HepG2 (cell line): ENCODE results near the gene TGM1. TPM values are rescaled to one million over a fixed set of nuclear protein-coding genes. Genes with fewer than 3 reads are reported as not detected.

ENCODE experiments used
- ARNT ChIP-seq: fragments of 450-650 bp; IDR thresholded peaks from 2 replicates; pipeline ENCODE4 v1.6.1; 2017
- LCORL ChIP-seq, 2 experiments: fragments of 450-650 bp in 1 of 2; sonication (generic) in 1 of 2; formaldehyde crosslinking in 1 of 2; IDR thresholded peaks; 2 replicates each; pipeline versions ENCODE4 v1.5.0 to v1.6.1; 2017 to 2020; ENCODE audit warnings: antibody characterized with exemption in 1 of 2, missing genetic modification reagents in 1 of 2
- LRRFIP1 ChIP-seq: sonication (generic); formaldehyde crosslinking; conservative IDR thresholded peaks from 2 replicates; pipeline ENCODE4 v1.4.0; 2020; ENCODE audit warnings: missing genetic modification reagents
- MAFK ChIP-seq, 2 experiments: IDR thresholded peaks in 1 of 2; conservative IDR thresholded peaks in 1 of 2; 2 replicates each; pipeline ENCODE4 v1.6.1; 2011; ENCODE audit warnings: improper control_type of control experiment in 2 of 2, low read length in 2 of 2
- MNT ChIP-seq: fragments of 450-650 bp; IDR thresholded peaks from 2 replicates; pipeline ENCODE4 v1.6.1; 2016
- MYC ChIP-seq: sonication (generic); formaldehyde crosslinking; IDR thresholded peaks from 2 replicates; pipeline ENCODE4 v1.9.0; 2021; ENCODE audit warnings: missing genetic modification reagents, borderline replicate concordance
- NFIC ChIP-seq: IDR thresholded peaks from 2 replicates; pipeline ENCODE4 v1.6.1; 2012; ENCODE audit warnings: mild to moderate bottlenecking, low read length, inconsistent platforms
- POLR2AphosphoS2 ChIP-seq: IDR thresholded peaks from 2 replicates; pipeline ENCODE4 v1.6.1; 2011; ENCODE audit warnings: low read depth, low read length, improper control_type of control experiment
- RBM22 ChIP-seq: fragments of 200-400 bp; formaldehyde crosslinking; optimal IDR thresholded peaks from 2 replicates; pipeline ENCODE3; 2017; ENCODE audit warnings: mild to moderate bottlenecking, low read length, moderate library complexity
- REXO4 ChIP-seq: sonication (generic); formaldehyde crosslinking; IDR thresholded peaks from 2 replicates; pipeline ENCODE4 v1.8.0; 2022; ENCODE audit warnings: missing genetic modification reagents, mild to moderate bottlenecking, borderline replicate concordance
- SIN3A ChIP-seq: IDR thresholded peaks from 2 replicates; pipeline ENCODE4 v1.6.1; 2011; ENCODE audit warnings: low read depth, mild to moderate bottlenecking, control low read depth, low read length, borderline replicate concordance
- SNRNP70 ChIP-seq: fragments of 200-400 bp; formaldehyde crosslinking; IDR thresholded peaks from 2 replicates; pipeline ENCODE4 v1.6.1; 2017; ENCODE audit warnings: mild to moderate bottlenecking, low read depth, low read length, moderate library complexity
- SPEN ChIP-seq: sonication (generic); formaldehyde crosslinking; IDR thresholded peaks from 2 replicates; pipeline ENCODE4 v1.5.1; 2020; ENCODE audit warnings: low read depth, mild to moderate bottlenecking, missing genetic modification reagents
- ZNF670 ChIP-seq: sonication (generic); formaldehyde crosslinking; IDR thresholded peaks from 2 replicates; pipeline ENCODE4 v1.8.0; 2022; ENCODE audit warnings: mild to moderate bottlenecking, missing genetic modification reagents, borderline replicate concordance
- polyA plus RNA-seq, 8 experiments: library from polyadenylated mRNA; depleted of rRNA in 3 of 8; stranded (reverse) in 7 of 8; unstranded in 1 of 8; fragments of >200 nt; fragmentation: Illumina TruSeq in 4 of 8; extraction: Trizol in 4 of 8; gene quantifications; 2 replicates each; pipeline versions ENCODE4 v1.2.1 to v1.2.3, GENCODE V29; 2011 to 2016; ENCODE audit warnings: low read depth in 4 of 8, missing spikeins in 1 of 8, mixed read lengths in 1 of 8; ENCODE audit not compliant: insufficient read depth in 1 of 8
- total RNA-seq, 5 experiments: library from RNA; depleted of rRNA; stranded (reverse); fragments of >200 nt; fragmentation: Illumina TruSeq; extraction: Trizol; gene quantifications; 2 replicates each; pipeline ENCODE4 v1.2.3, GENCODE V29; 2016; ENCODE audit warnings: low read depth in 1 of 5
- TF ChIP-seq, protein P1 (sequence below): fragments of 450-650 bp; IDR thresholded peaks from 2 replicates; pipeline ENCODE4 v1.6.1; 2017; ENCODE audit warnings: mild to moderate bottlenecking
- TF ChIP-seq, protein P2 (sequence below): sonication (generic); formaldehyde crosslinking; IDR thresholded peaks from 2 replicates; pipeline ENCODE4 v1.4.0; 2020; ENCODE audit warnings: mild to moderate bottlenecking, missing genetic modification reagents

TGM1 gene
- total and polyA plus RNA-seq, 2 of the 13 experiments (the other 11 are each of a cell fraction or from before 2014, with no cell fraction given) = 3.2 to 10.6 TPM

- peak; percentile 99 for TF ChIP-seq RBM22
- TF ChIP-seq POLR2AphosphoS2 = peak; percentile 67; the same call in 1 of the 2 replicates
- TF ChIP-seq SNRNP70 = no peak
- TF ChIP-seq SIN3A = peak; percentile 95
- TF ChIP-seq, protein P1, sequence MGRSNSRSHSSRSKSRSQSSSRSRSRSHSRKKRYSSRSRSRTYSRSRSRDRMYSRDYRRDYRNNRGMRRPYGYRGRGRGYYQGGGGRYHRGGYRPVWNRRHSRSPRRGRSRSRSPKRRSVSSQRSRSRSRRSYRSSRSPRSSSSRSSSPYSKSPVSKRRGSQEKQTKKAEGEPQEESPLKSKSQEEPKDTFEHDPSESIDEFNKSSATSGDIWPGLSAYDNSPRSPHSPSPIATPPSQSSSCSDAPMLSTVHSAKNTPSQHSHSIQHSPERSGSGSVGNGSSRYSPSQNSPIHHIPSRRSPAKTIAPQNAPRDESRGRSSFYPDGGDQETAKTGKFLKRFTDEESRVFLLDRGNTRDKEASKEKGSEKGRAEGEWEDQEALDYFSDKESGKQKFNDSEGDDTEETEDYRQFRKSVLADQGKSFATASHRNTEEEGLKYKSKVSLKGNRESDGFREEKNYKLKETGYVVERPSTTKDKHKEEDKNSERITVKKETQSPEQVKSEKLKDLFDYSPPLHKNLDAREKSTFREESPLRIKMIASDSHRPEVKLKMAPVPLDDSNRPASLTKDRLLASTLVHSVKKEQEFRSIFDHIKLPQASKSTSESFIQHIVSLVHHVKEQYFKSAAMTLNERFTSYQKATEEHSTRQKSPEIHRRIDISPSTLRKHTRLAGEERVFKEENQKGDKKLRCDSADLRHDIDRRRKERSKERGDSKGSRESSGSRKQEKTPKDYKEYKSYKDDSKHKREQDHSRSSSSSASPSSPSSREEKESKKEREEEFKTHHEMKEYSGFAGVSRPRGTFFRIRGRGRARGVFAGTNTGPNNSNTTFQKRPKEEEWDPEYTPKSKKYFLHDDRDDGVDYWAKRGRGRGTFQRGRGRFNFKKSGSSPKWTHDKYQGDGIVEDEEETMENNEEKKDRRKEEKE = no peak
- peak; percentile 100 for TF ChIP-seq SPEN (CRISPR knock-in tag)
- peak; percentile 86; the same call in 1 of the 2 replicates for TF ChIP-seq LRRFIP1 (CRISPR knock-in tag)
- peak; percentile 38; the same call in 1 of the 2 replicates for TF ChIP-seq MNT
- TF ChIP-seq REXO4 (CRISPR knock-in tag) = peak; percentile 88; the same call in 1 of the 2 replicates
- no peak for TF ChIP-seq ZNF670 (CRISPR knock-in tag)
- TF ChIP-seq ARNT = no peak
- TF ChIP-seq LCORL (IDR thresholded peaks at IDR 0.05) = no peak
- peak; percentile 94 for TF ChIP-seq LCORL (CRISPR knock-in tag; IDR thresholded peaks at IDR 0.05)
- no peak for TF ChIP-seq NFIC
- TF ChIP-seq, protein P2, sequence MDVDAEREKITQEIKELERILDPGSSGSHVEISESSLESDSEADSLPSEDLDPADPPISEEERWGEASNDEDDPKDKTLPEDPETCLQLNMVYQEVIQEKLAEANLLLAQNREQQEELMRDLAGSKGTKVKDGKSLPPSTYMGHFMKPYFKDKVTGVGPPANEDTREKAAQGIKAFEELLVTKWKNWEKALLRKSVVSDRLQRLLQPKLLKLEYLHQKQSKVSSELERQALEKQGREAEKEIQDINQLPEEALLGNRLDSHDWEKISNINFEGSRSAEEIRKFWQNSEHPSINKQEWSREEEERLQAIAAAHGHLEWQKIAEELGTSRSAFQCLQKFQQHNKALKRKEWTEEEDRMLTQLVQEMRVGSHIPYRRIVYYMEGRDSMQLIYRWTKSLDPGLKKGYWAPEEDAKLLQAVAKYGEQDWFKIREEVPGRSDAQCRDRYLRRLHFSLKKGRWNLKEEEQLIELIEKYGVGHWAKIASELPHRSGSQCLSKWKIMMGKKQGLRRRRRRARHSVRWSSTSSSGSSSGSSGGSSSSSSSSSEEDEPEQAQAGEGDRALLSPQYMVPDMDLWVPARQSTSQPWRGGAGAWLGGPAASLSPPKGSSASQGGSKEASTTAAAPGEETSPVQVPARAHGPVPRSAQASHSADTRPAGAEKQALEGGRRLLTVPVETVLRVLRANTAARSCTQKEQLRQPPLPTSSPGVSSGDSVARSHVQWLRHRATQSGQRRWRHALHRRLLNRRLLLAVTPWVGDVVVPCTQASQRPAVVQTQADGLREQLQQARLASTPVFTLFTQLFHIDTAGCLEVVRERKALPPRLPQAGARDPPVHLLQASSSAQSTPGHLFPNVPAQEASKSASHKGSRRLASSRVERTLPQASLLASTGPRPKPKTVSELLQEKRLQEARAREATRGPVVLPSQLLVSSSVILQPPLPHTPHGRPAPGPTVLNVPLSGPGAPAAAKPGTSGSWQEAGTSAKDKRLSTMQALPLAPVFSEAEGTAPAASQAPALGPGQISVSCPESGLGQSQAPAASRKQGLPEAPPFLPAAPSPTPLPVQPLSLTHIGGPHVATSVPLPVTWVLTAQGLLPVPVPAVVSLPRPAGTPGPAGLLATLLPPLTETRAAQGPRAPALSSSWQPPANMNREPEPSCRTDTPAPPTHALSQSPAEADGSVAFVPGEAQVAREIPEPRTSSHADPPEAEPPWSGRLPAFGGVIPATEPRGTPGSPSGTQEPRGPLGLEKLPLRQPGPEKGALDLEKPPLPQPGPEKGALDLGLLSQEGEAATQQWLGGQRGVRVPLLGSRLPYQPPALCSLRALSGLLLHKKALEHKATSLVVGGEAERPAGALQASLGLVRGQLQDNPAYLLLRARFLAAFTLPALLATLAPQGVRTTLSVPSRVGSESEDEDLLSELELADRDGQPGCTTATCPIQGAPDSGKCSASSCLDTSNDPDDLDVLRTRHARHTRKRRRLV (CRISPR knock-in tag) = peak; percentile 96
- TF ChIP-seq MAFK (conservative IDR thresholded peaks at IDR 0.05 in 1 of 2, IDR thresholded peaks at IDR 0.05 in 1 of 2; ENCODE audit: low read length in 2 of 2) = peak; percentile 6 to 49; a peak in 2 of 4 replicates
- TF ChIP-seq MYC = peak; percentile 98
These were observed 47.3 kb downstream of the TGM1 start, which contains the start of gene MDP1 (continued) for GRCh38 chr14:24215495-24216344.
